T follicular helper cell (primary cell): ENCODE measurements around the gene A4GALT.
"Not testable (repeated sequence)": the region's sequence is repeated elsewhere in the genome, so short reads cannot be mapped to it uniquely, and the experiment has no call there.

Experiments used
- DNase-seq: peaks from one replicate; pipeline ENCODE4 v3.0.0-alpha.2; 2020; ENCODE audit warnings: low read depth

Gene A4GALT

GRCh38 chr22:42680648-42681047 is 40.0 kb downstream of the A4GALT start:
- DNase-seq: no peak

DNA sequence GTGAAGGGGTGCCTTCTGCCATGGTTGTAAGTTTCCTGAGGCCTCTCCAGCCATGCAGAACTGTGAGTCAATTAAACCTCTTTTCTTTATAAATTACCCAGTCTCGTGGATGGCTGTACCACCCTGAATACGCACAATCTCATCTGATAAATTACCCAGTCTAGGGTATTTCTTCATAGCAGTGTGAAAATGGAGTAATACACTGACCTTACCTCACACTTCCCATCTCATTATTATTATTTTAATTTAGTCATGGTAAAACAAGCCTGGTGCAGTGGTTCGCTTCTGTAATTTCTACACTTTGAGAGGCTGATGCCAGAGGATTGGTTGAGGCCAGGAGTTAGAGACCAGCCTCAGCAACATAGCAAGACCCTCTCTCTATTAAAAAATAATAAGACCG is 41.0 kb downstream of the A4GALT start:
- DNase-seq: no peak

GRCh38 chr22:42678894-42679293 is 41.8 kb downstream of the A4GALT start:
- no peak for DNase-seq

DNA sequence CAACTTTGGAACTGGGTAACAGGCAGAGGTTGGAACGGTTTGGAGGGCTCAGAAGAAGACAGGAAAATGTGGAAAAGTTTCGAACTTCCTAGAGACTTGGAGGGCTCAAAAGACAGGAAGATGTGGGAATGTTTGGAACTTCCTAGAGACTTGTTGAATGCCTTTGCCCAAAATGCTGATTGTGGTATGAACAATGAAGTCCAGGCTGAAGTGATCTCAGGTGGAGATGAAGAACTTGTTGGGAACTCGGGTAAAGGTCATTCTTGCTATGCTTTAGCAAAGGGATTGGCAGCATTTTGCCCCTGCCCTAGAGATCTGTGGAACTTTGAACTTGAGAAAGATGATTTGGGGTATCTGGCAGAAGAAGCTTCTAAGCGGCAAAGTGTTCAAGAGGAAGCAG is 42.7 kb downstream of the A4GALT start:
- DNase-seq: not testable (repeated sequence)

DNA sequence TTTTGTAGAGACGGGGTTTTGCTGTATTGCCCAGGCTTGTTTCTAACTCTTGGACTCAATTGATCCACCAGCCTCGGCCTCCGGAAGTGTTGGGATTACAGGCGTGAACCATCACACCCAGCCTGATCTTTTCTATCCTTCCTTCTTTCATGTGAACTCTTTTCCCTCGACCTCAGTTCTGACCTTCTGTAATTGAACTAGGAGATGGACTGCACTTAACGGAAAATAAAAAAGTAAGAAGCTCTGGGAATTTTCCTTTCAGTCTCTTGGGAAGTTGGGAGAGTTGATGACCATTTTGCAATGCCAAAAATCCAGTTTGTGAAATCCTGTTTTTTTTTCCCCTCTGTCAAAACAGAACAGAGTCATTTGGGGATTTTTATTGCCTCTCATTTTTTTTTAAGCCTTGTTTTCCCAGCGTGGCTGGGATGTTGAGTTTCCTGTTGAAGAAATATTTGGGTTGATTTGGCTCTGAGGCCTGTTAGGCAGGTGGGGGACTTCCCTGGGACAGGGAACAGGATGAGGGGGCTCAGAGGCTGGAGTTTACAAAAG is 44.5 kb downstream of the A4GALT start:
- no peak for DNase-seq

DNA sequence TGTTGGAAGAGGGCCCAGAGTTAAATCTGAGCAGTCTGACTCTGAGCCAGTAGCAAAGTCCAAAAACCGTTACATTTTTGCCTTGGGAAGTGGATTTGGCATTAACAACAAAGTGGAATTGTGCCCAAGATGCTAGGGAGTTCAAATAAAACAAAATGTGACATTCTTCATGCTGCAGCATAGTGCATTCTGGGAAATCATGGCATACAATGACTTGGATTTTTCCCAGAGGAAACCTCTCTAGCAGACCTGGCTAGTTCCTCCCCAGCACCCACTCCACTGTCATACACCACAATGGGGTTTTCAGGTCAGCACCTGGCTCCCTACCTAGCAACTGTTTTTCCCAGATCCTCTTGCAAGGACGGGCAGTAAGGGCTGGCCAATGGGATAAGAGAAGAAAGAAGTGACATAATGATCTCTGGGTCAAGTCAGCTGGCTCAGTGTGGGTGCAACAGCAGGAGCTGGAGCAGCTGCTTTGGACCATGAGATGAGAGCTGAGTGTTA is 46.7 kb downstream of the A4GALT start:
- DNase-seq: no peak

GRCh38 chr22:42673071-42673470 is 47.6 kb downstream of the A4GALT start:
- not testable (repeated sequence) for DNase-seq

DNA sequence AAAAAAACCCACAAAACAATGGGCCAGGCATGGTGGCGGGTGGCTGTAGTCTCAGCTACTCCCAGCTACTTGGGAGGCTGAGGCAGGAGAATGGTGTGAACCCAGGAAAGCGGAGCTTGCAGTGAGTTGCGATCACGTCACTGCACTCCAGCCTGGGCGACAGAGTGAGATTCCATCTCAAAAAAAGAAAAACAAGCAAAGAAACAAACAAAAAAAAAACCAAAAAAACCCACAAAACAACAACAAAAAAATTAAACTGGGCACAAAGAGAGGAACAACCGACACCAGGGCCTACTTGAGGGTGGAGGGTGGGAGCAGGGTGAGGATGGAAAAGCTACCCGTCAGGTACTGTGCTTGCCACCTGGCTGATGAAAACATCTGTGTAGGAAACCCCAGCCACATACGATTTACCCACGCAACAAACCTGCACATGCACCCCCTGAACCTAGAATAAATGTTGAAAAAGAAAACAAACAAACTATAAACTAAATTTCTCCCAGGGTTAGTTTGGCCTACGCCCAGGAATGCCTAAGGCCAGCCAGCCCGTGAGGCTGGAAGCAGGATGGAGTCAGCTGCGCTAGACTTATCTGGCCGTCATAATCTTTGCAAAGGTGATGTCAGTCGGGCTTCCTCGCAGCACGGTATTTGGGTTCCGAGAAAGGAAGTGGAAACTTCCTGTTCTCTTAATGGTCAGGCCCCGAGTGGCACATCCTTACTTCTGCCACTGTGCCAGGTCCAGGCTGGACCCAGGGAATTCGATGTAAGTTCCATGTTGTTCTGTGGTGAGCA is 49.6 kb downstream of the A4GALT start:
- no peak for DNase-seq

DNA sequence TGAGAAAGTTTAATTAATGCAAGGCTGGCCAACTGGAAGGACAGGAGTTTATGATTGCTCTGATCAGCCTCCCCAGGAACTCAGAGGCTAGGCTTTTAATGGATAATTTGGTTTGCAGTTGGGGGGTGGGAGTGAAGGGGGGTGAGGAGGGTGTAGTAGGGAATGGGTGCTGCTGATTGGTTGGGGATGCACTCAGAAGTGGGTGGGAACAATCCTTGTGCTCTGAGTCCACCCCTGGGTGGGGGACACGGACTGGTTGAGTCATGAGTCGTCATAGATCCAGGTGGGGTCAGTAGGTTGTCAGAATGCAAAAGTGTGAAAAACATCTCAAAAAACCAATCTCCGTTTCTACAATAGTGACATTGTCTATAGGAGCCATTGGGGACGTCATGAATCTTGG is 50.6 kb downstream of the A4GALT start:
- DNase-seq: no peak

DNA sequence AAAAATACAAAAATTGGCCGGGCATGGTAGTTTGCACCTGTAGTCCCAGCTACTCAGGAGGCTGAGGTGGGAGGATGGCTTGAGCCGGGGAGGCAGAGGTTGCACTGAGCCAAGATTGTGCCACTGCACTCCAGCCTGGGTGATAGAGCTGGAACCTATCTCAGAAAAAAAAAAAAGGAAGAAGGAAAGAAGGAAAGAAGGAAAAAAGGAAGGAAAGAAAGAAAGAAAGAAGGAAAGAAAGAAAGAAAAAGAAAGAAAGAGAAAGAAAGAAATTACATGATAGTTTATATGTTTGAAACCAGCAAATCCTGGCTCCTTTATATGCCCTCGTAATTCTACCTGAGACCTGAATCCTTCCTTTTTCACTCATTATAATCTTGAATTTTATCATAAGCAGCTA is 54.3 kb downstream of the A4GALT start:
- DNase-seq: not testable (repeated sequence)

GRCh38 chr22:42664976-42665831 is 55.5 kb downstream of the A4GALT start:
- DNase-seq: no peak

GRCh38 chr22:42661985-42662831 is 58.5 kb downstream of the A4GALT start:
- DNase-seq: peak; percentile 70

GRCh38 chr22:42656578-42656977 is 64.1 kb downstream of the A4GALT start:
- no peak for DNase-seq

GRCh38 chr22:42655693-42656092 is 65.0 kb downstream of the A4GALT start:
- no peak for DNase-seq

- no peak for DNase-seq
These were observed 66.1 kb downstream of the A4GALT start for GRCh38 chr22:42654436-42655073.

DNA sequence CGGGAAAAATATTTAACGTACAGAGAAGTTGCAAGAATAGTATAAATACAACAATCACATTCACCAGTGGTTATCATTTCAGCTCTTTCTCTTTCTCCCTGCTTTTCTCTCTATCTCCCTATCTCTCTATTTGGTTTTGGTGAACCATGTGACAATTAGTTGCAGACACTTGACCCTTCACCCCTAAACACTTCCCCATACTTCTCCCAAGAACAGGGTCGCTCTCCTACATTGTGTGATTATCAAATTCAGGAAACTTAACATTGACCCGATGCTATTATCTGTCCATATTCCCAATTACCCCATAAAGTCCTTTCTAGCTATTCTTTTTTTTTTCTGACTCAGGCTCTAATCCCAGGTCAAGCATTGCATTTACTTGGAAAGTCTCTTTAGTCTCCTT is 66.7 kb downstream of the A4GALT start:
- no peak for DNase-seq

DNA sequence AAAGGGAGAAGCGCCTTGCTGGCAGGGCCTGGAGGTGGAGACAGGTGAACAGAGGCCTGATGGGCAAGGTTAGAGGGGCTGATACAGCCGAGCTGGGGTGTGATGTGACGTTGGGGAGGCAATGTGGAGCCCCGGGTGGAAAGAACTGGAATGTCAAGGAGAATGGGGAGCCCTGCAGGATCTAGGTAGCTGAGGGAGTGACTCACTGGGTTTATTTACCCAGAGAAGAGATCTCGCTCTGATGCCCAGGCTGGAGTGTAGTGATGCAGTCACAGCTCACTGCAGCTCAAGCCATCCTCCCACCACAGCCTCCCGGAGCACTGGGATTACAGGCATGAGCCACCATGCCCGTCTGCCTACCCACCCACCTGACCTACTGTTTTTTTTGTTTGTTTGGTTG is 69.5 kb downstream of the A4GALT start:
- DNase-seq: no peak

DNA sequence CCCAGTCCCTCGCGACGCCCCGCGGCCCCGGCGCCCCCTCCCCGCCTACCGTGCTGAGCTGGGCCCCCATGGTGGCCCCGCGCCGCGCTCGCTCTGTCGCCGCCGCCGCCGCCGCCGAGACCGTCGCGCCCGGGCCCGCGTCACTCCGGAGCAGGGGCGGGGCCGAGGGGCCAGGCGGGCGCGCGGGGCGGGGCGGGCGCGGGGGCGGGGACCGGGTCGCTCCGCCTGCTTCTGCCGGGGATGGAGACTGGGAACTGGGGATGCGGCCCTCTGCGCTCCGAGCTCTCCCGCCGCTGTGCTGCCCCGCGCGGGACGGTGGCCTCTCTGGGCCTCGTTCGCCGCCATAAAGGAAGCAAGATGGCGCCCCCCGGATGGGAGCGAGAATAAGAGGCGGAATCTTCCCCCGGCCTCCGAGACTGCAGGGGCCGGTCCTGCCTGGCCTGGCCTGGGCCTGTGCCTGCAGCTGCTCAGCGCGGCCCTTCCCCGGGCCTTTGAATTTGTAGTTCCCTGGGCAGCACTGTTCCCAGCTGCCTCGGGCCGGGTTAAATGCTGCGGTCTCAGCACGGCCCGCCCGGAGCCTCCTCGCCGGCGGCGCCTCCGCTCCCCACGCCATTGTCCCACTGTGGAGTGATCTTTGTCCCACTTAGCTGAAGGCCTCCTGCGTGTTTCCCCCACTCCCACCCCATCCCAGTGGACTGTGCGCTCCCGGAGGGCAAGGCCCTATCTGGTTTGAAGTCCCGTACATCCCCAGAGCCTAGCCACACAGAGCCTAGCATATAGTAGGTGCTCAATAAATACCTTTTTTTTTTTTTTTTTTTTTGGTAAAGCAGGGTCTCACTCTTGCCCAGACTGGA is 71.2 kb downstream of the A4GALT start, which contains the start of gene CYB5R3:
CYB5R3 (minus strand) TSS at position 147 of the 854 bp plus-strand sequence; CDS start at position 70, 77 bp downstream.
- peak; percentile 68 for DNase-seq

- DNase-seq: no peak
These were observed 72.1 kb downstream of the A4GALT start for GRCh38 chr22:42648368-42649245.
